Lung microvascular endothelial cell (primary cell): ENCODE data around the gene VMAC. TPM values are rescaled to one million over a fixed set of nuclear protein-coding genes. Genes with fewer than 3 reads are reported as not detected.
"Not testable (repeated sequence)": the region's sequence is repeated elsewhere in the genome, so short reads cannot be mapped to it uniquely, and the experiment has no call there.

Experiments used
- DNase-seq, 2 donors: peaks; one replicate each; pipeline versions ENCODE4 v3.0.0 to v3.0.0-alpha.2; 2010; ENCODE audit warnings: low read depth in 2 of 2
- total RNA-seq: library from RNA; depleted of rRNA; stranded (reverse); fragments of >200 nt; gene quantifications from 2 replicates; pipeline ENCODE4 v1.2.1, GENCODE V29; 2014

Gene VMAC
- total RNA-seq, result 3.9 and 7.7 TPM in 2 replicates

GRCh38 chr19:5904352-5905113, at the start of gene VMAC:
VMAC (plus strand) TSS chr19:5904872; CDS start chr19:5904891, 19 bp downstream.
- DNase-seq, result peak; percentile 100

- not testable (repeated sequence) for DNase-seq
Measured at GRCh38 chr19:5855151-5855550, 49.5 kb upstream of the VMAC start.

- DNase-seq, result no peak
Measured at GRCh38 chr19:5857203-5858081, 47.2 kb upstream of the VMAC start.

- DNase-seq, result no peak
Measured at GRCh38 chr19:5863030-5863665, 41.5 kb upstream of the VMAC start.

- DNase-seq, result no peak
Measured at GRCh38 chr19:5864013-5864720, 40.5 kb upstream of the VMAC start.

GRCh38 chr19:5864725-5865486, 39.8 kb upstream of the VMAC start:
- no peak for DNase-seq

GRCh38 chr19:5865772-5866171, 38.9 kb upstream of the VMAC start:
- DNase-seq, result no peak

- DNase-seq, result no peak
Measured at GRCh38 chr19:5867201-5868136, 37.2 kb upstream of the VMAC start.

- DNase-seq, result no peak
Measured at GRCh38 chr19:5870986-5871394, 33.7 kb upstream of the VMAC start.

- DNase-seq, result no peak
Measured at GRCh38 chr19:5873617-5874199, 31.0 kb upstream of the VMAC start.

GRCh38 chr19:5874496-5874895, 30.2 kb upstream of the VMAC start:
- DNase-seq, result not testable (repeated sequence)

- DNase-seq, result no peak
Measured at GRCh38 chr19:5877427-5877826, 27.2 kb upstream of the VMAC start.

GRCh38 chr19:5877882-5878281, 26.8 kb upstream of the VMAC start:
- no peak for DNase-seq

GRCh38 chr19:5880196-5880595, 24.5 kb upstream of the VMAC start:
- no peak for DNase-seq

GRCh38 chr19:5880604-5881078, 24.0 kb upstream of the VMAC start:
- DNase-seq, result no peak

- DNase-seq, result no peak
Measured at GRCh38 chr19:5881543-5882299, 23.0 kb upstream of the VMAC start.

- no peak for DNase-seq
Measured at GRCh38 chr19:5882421-5882968, 22.2 kb upstream of the VMAC start.
